T-helper 17 cell (primary cell): Measurements from ENCODE around the gene PDZRN3. TPM values are rescaled to one million over a fixed set of nuclear protein-coding genes. Genes with fewer than 3 reads are reported as not detected.

ENCODE experiments used
- ATAC-seq: fragments of 150-1000 bp; cut with Tn5 transposase; 2 replicates; pipeline ENCODE4 v1.10.0; 2021; ENCODE audit warnings: mild to moderate bottlenecking, moderate library complexity
- DNase-seq, 3 donors: peaks; one replicate each; pipeline versions ENCODE4 v3.0.0 to v3.0.0-alpha.2; 2020 to 2021
- H3K9me3 ChIP-seq: one replicate; pipeline ENCODE4 v1.7.0; 2013; ENCODE audit warnings: low read length, mild to moderate bottlenecking; ENCODE audit not compliant: control insufficient read depth, poor library complexity, severe bottlenecking
- H3K27ac Mint-ChIP-seq: one replicate; pipeline ENCODE4 v1.8.0; 2022; ENCODE audit warnings: mild to moderate bottlenecking, moderate library complexity, mixed read lengths
- H3K27me3 Mint-ChIP-seq: one replicate; pipeline ENCODE4 v1.8.0; 2022; ENCODE audit warnings: mixed read lengths
- H3K36me3 Mint-ChIP-seq: one replicate; pipeline ENCODE4 v1.8.0; 2022; ENCODE audit warnings: low read depth, mixed read lengths
- H3K4me1 Mint-ChIP-seq: one replicate; pipeline ENCODE4 v1.8.0; 2022; ENCODE audit warnings: mild to moderate bottlenecking, mixed read lengths
- H3K4me3 Mint-ChIP-seq: one replicate; pipeline ENCODE4 v1.8.0; 2022; ENCODE audit warnings: mild to moderate bottlenecking, moderate library complexity, mixed read lengths
- total RNA-seq, 4 donors: library from RNA in 2 of 4; stranded (reverse) in 2 of 4; gene quantifications; one replicate each; pipeline ENCODE4 v1.2.3 and lab custom pipeline; 2022 to 2026

Gene PDZRN3
- total RNA-seq, 2 donors from 2014 or later: not detected

GRCh38 chr3:73351423-73352071 is 273.2 kb downstream of the PDZRN3 start:
- ATAC-seq: no peak
- DNase-seq: no peak
- Mint-ChIP-seq H3K4me1 (no peaks in the 10 kb centered on the region), H3K27me3 (no peaks in the 10 kb centered on the region), H3K27ac (no peak overlapping the region), H3K4me3 (no peak overlapping the region), H3K36me3 (no peaks in the 10 kb centered on the region)
- H3K9me3 ChIP-seq: no peaks in the 10 kb centered on the region

DNA sequence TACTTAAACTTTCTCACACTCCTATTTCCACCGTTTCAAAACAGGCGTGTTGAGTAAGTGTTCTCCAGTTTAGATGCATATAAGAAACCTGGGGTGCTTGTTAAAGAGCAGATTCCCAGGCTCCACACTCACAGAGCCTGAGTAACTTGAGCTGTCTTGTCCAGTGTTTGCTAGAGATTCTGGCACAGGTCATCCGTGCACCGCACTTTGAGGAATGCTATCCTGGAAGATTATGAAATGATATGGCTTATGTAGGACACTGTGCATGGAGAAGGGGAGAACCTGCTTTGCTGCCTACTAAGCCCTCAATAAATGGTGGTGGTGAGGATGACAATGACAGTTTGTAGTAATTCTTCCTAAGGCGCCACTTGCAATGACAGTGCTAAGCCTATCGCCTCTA is 273.7 kb downstream of the PDZRN3 start:
- Mint-ChIP-seq H3K27ac (no peak overlapping the region), H3K4me1 (no peaks in the 10 kb centered on the region), H3K27me3 (no peaks in the 10 kb centered on the region), H3K36me3 (no peaks in the 10 kb centered on the region), H3K4me3 (no peak overlapping the region)
- H3K9me3 ChIP-seq: no peaks in the 10 kb centered on the region
- ATAC-seq: no peak
- no peak for DNase-seq

DNA sequence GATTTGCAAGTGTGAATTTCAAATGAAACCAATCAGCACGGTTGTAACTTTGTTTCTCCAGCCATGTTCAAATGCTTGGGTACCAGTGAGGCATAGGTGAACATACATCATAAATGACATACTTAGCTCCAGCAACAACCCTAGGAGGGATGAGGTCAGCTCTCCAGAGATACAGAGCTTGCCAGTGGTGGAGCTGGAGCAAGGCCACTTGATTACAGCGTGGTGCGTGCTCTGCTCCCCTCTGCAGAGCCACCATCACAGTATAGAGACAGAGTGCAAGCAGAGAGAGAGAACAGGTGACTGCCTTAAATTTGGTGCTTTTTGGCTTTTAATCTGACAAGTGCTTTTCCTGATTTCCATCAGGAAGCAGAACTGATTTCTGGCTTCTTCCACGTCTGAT is 275.1 kb downstream of the PDZRN3 start:
- Mint-ChIP-seq H3K4me3 (no peak overlapping the region), H3K27me3 (no peaks in the 10 kb centered on the region), H3K27ac (no peak overlapping the region), H3K4me1 (no peaks in the 10 kb centered on the region), H3K36me3 (no peaks in the 10 kb centered on the region)
- DNase-seq (no peak), ATAC-seq (no peak)
- no peaks in the 10 kb centered on the region for H3K9me3 ChIP-seq

DNA sequence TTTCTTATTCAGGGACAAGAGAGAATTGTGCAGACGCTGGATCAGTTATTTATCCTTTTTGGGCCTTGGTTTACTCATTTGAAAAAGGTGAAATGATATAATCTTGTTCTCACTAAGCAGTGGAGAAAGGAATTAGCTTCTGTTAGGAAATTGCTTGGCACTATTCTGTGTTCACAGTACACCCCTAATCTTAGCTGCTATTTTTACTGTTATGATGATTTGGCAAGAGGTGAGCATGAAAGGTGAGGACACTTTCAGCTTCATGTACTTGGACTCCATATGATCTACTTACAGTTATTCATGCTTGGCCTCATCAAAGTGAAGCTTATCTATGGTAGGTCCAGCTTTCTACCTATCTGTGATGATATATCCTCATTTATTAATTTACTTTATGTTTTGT is 282.7 kb downstream of the PDZRN3 start:
- ATAC-seq: no peak
- no peaks in the 10 kb centered on the region for H3K27me3 Mint-ChIP-seq
- H3K9me3 ChIP-seq: no peaks in the 10 kb centered on the region
- no peak overlapping the region for H3K4me3 Mint-ChIP-seq
- H3K27ac Mint-ChIP-seq: no peak overlapping the region
- DNase-seq: no peak
- no peaks in the 10 kb centered on the region for H3K36me3 Mint-ChIP-seq
- no peaks in the 10 kb centered on the region for H3K4me1 Mint-ChIP-seq

DNA sequence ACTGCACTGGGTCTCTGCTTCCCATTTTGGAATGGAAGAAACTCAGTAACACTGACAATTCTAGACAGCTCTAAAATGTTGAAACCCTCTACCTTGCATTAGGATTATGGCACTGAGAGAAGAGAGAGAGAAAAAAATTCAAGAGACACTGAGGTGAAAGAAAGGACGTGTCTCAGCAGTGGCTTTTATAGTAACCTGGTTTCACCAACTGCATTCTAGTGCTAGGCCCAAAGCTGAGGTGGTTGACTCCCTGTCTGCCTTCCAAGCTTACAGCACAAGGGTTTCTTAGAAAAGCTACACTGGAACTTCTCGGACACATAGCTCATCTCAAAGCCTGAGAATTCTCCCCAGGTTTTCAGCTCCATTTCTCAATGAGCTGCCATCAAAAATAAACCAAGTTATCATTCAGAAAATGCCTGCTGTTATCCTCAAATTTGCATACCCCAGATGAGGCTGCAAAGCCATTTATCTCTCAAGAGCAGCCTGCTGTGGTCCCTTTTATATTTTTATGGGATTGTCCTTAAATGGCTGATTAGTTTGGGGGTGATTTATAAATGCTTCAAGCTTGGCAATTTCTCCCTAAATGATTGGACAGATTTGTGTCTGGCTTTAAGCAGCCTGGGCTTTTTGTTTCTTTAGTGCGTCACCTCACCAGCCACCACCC is 283.3 kb downstream of the PDZRN3 start:
- H3K36me3 Mint-ChIP-seq: no peaks in the 10 kb centered on the region
- no peaks in the 10 kb centered on the region for H3K27me3 Mint-ChIP-seq
- no peak overlapping the region for H3K4me3 Mint-ChIP-seq
- no peak for DNase-seq
- H3K4me1 Mint-ChIP-seq: no peaks in the 10 kb centered on the region
- H3K27ac Mint-ChIP-seq: no peak overlapping the region
- no peaks in the 10 kb centered on the region for H3K9me3 ChIP-seq
- ATAC-seq: no peak

- Mint-ChIP-seq H3K27me3 (no peaks in the 10 kb centered on the region), H3K4me3 (no peak overlapping the region), H3K36me3 (no peaks in the 10 kb centered on the region), H3K27ac (no peak overlapping the region), H3K4me1 (no peaks in the 10 kb centered on the region)
- H3K9me3 ChIP-seq: no peaks in the 10 kb centered on the region
- ATAC-seq (no peak), DNase-seq (no peak)
These were observed 292.2 kb downstream of the PDZRN3 start for GRCh38 chr3:73332558-73332957.
